ENCODE measurements around the gene FHIT.
A peak's percentile ranks its signal among the peaks of the same experiment; 100 is the strongest.

The FHIT gene

GRCh38 chr3:60743631-60744164 lies 507.6 kb downstream of the FHIT start:
- DNase-seq = no peak
- Mint-ChIP-seq H3K27me3 (no peaks in the 10 kb centered on the region), H3K9me3 (no peaks in the 10 kb centered on the region), H3K4me1 (no peaks in the 10 kb centered on the region), H3K27ac (no peak overlapping the region), H3K4me3 (no peak overlapping the region)
- ATAC-seq = no peak

GRCh38 chr3:60742606-60743145 lies 508.6 kb downstream of the FHIT start:
- H3K4me1 Mint-ChIP-seq = no peaks in the 10 kb centered on the region
- H3K9me3 Mint-ChIP-seq = no peaks in the 10 kb centered on the region
- no peak for ATAC-seq
- H3K4me3 Mint-ChIP-seq = no peak overlapping the region
- no peak overlapping the region for H3K27ac Mint-ChIP-seq
- H3K27me3 Mint-ChIP-seq = no peaks in the 10 kb centered on the region
- no peak for DNase-seq

- no peaks in the 10 kb centered on the region for H3K27me3 Mint-ChIP-seq
- H3K27ac Mint-ChIP-seq = no peak overlapping the region
- no peak overlapping the region for H3K4me3 Mint-ChIP-seq
- DNase-seq (no peak), ATAC-seq (no peak)
- peaks cover 0 to 9% of the 10 kb centered on the region in 2 donors for H3K9me3 Mint-ChIP-seq
- no peaks in the 10 kb centered on the region for H3K4me1 Mint-ChIP-seq
Measured at GRCh38 chr3:60737633-60738399, 513.4 kb downstream of the FHIT start.

- DNase-seq = no peak
- Mint-ChIP-seq H3K4me3 (no peak overlapping the region), H3K27me3 (no peaks in the 10 kb centered on the region), H3K4me1 (no peaks in the 10 kb centered on the region), H3K27ac (no peak overlapping the region), H3K9me3 (peaks cover 0 to 11% of the 10 kb centered on the region in 2 donors)
- ATAC-seq = no peak
Measured at GRCh38 chr3:60730371-60730770, 520.9 kb downstream of the FHIT start.

GRCh38 chr3:60729056-60729455 lies 522.2 kb downstream of the FHIT start:
- Mint-ChIP-seq H3K9me3 (peaks cover 0 to 11% of the 10 kb centered on the region in 2 donors), H3K27me3 (no peaks in the 10 kb centered on the region), H3K4me1 (no peaks in the 10 kb centered on the region), H3K27ac (no peak overlapping the region), H3K4me3 (no peak overlapping the region)
- DNase-seq = no peak
- no peak for ATAC-seq

- ATAC-seq (no peak), DNase-seq (no peak)
- peaks cover 0 to 6% of the 10 kb centered on the region in 2 donors for H3K9me3 Mint-ChIP-seq
- no peak overlapping the region for H3K27ac Mint-ChIP-seq
- H3K27me3 Mint-ChIP-seq = no peaks in the 10 kb centered on the region
- no peak overlapping the region for H3K4me3 Mint-ChIP-seq
- H3K4me1 Mint-ChIP-seq = no peaks in the 10 kb centered on the region
Measured at GRCh38 chr3:60728006-60728405, 523.2 kb downstream of the FHIT start.

- no peak for ATAC-seq
- H3K4me3 Mint-ChIP-seq = no peak overlapping the region
Measured at GRCh38 chr3:60720736-60721135, 530.5 kb downstream of the FHIT start.

GRCh38 chr3:60716573-60716972 lies 534.7 kb downstream of the FHIT start:
- no peak overlapping the region for H3K27ac Mint-ChIP-seq
- DNase-seq (no peak), ATAC-seq (no peak)
- H3K9me3 Mint-ChIP-seq = peaks cover 2 to 6% of the 10 kb centered on the region in 2 donors
- H3K27me3 Mint-ChIP-seq = no peaks in the 10 kb centered on the region
- H3K4me3 Mint-ChIP-seq = no peak overlapping the region
- H3K4me1 Mint-ChIP-seq = no peaks in the 10 kb centered on the region

More at GRCh38 chr3:60720736-60721135, 530.5 kb downstream of the FHIT start:
- Mint-ChIP-seq H3K9me3 (peaks cover 0 to 5% of the 10 kb centered on the region in 2 donors), H3K27ac (peak overlapping the region in 1 of 2 donors; percentile 16), H3K4me1 (no peaks in the 10 kb centered on the region), H3K27me3 (no peaks in the 10 kb centered on the region)
- DNase-seq = no peak

- Mint-ChIP-seq H3K4me1 (no peaks in the 10 kb centered on the region), H3K9me3 (peaks cover 4 to 7% of the 10 kb centered on the region in 2 donors), H3K27ac (no peak overlapping the region), H3K4me3 (no peak overlapping the region), H3K27me3 (no peaks in the 10 kb centered on the region)
- ATAC-seq (no peak), DNase-seq (no peak)
Measured at GRCh38 chr3:60708191-60708975, 542.9 kb downstream of the FHIT start.

GRCh38 chr3:60707452-60708020 lies 543.7 kb downstream of the FHIT start:
- DNase-seq = no peak
- Mint-ChIP-seq H3K27me3 (no peaks in the 10 kb centered on the region), H3K27ac (no peak overlapping the region), H3K9me3 (peaks cover 4 to 7% of the 10 kb centered on the region in 2 donors), H3K4me1 (no peaks in the 10 kb centered on the region), H3K4me3 (no peak overlapping the region)
- no peak for ATAC-seq

- Mint-ChIP-seq H3K27me3 (no peaks in the 10 kb centered on the region), H3K27ac (no peak overlapping the region), H3K4me1 (no peaks in the 10 kb centered on the region), H3K9me3 (no peaks in the 10 kb centered on the region), H3K4me3 (no peak overlapping the region)
- ATAC-seq (no peak), DNase-seq (no peak)
Measured at GRCh38 chr3:60703956-60704736, 547.1 kb downstream of the FHIT start.

GRCh38 chr3:60703008-60703407 lies 548.2 kb downstream of the FHIT start:
- H3K27me3 Mint-ChIP-seq = no peaks in the 10 kb centered on the region
- H3K9me3 Mint-ChIP-seq = no peaks in the 10 kb centered on the region
- ATAC-seq (no peak), DNase-seq (no peak)
- no peak overlapping the region for H3K4me3 Mint-ChIP-seq
- H3K4me1 Mint-ChIP-seq = no peaks in the 10 kb centered on the region
- no peak overlapping the region for H3K27ac Mint-ChIP-seq

GRCh38 chr3:60698117-60698516 lies 553.1 kb downstream of the FHIT start:
- no peak overlapping the region for H3K4me3 Mint-ChIP-seq
- H3K27ac Mint-ChIP-seq = no peak overlapping the region
- H3K27me3 Mint-ChIP-seq = no peaks in the 10 kb centered on the region
- peaks cover 0 to 3% of the 10 kb centered on the region in 2 donors for H3K9me3 Mint-ChIP-seq
- no peaks in the 10 kb centered on the region for H3K4me1 Mint-ChIP-seq
- no peak for DNase-seq
- no peak for ATAC-seq

GRCh38 chr3:60697132-60697531 lies 554.1 kb downstream of the FHIT start:
- Mint-ChIP-seq H3K9me3 (peaks cover 0 to 3% of the 10 kb centered on the region in 2 donors), H3K4me3 (no peak overlapping the region), H3K27ac (no peak overlapping the region), H3K27me3 (no peaks in the 10 kb centered on the region), H3K4me1 (no peaks in the 10 kb centered on the region)
- DNase-seq (no peak), ATAC-seq (no peak)
